GM18507 (cell line): ENCODE data around the gene MOB3A.
"Not testable (repeated sequence)": the region's sequence is repeated elsewhere in the genome, so short reads cannot be mapped to it uniquely, and the experiment has no call there.

Experiments used
- DNase-seq: peaks from one replicate; pipeline ENCODE4 v3.0.0; 2011; ENCODE audit warnings: low read depth; ENCODE audit not compliant: insufficient read length; ENCODE audit errors: extremely low spot score
- FAIRE-seq: peaks from 2 replicates; lab custom pipeline; 2011; peaks lifted over from hg19 to GRCh38; lab: Jason Lieb, UNC

The MOB3A gene

DNA sequence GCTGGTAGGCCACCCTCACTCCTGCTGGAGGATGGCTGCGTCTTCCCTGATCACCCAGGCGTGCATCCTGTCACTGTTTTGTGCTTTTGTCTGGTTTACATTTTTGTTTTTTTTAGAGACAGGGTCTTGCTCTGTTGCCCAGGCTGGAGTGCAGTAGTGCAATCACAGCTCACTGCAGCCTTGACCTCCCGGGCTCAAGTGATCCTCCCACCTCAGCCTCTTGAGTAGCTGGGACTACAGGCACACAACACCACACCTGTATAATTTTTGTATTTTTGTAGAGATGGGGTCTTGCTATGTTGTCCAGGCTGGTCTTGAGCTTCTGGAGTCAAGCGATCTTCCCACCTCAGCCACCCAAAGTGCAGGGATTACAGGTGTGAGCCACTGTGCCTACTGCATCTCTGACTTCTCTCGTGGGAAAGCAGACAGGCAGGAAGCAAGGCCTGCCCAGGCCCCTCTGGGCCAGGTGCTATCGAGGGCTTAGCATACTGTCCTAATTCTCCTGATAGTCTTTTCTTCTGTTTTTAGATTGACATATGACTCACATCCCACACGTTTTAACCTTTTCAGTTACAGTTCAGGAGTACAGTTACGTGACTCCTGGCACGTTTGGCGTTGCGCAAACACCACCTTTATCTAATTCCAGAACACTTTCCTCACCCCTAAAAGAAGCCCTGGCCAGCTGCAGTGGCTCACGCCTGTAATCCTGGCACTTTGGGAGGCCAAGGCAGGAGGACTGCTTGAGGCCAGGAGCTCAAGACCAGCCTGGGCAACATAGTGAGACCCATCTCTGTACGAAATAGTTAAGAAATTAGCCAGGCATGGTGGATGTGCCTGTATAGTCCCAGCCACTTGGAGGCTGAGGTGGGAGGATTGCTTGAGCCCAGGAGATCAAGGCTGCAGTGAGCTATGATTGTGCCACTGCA is 9.2 kb downstream of the MOB3A start:
- not testable (repeated sequence) for DNase-seq
- FAIRE-seq, result peak; percentile 88

DNA sequence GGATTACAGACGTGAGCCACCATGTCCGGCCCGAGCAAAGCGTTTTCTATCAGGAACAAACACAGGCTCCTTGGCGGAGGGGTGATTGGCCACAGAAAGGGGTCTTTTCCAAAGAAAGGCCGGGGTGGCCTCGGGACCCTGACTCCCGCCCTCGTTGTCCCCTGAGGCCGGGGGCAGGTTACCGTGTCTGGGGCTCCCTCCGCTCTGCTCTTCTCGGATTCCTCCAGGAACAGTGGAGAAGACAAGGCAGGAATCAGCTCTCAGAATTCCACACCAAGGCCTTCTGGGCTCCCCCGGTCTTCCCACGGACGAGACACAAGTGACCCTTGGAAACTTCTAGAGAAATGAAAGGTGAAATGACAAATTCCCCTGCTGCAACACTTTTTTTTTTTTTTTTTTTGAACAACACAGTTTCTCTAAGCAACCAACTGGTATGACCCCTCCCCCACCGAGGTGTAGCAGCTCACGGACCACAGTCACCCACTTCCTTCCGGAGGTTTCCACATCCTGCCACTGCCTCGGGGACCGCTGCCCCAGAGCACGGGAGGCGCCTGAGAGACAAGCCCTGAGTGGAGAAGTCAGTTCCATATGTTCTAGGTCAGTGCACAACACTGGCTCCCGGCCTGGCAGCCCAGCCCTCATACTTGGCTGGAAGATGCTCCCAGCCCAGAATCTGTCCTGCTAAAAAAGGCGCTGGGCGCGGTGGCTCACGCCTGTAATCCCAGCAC is 11.0 kb downstream of the MOB3A start:
- DNase-seq (no peak), FAIRE-seq (peak; percentile 98)

DNA sequence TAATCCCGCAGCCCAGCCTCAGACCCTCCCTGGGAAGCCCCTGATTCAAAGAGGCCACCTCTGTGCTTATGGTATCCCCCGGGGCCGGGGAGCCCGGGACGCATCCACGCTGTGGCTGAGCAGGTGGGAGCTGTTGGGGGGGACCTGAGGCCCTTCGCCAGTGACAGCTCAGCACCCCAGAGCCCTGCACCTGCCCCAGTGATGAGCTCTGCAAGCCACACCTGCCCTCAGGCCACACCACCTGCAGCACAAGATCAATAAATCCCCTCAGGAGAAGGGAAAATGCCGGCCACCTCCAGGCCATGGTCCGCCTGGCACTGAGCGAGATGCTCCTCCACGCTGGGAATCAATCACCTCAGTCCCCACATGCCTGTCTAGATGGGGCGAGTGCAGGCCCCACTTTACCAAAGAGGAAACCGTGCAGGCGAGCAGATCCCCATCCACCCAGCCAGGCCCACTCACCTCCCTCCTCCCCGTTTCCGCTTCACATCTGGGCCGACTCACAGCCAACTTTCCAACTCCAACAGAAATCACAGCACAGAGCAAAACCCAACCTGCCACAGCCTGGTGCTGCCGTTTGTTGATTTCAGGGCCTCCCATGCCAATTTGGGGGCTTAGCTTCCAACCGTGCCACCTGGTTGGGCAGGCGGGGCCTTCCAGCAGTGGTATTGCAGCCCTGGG is 12.8 kb downstream of the MOB3A start:
- DNase-seq (no peak), FAIRE-seq (peak; percentile 85)

DNA sequence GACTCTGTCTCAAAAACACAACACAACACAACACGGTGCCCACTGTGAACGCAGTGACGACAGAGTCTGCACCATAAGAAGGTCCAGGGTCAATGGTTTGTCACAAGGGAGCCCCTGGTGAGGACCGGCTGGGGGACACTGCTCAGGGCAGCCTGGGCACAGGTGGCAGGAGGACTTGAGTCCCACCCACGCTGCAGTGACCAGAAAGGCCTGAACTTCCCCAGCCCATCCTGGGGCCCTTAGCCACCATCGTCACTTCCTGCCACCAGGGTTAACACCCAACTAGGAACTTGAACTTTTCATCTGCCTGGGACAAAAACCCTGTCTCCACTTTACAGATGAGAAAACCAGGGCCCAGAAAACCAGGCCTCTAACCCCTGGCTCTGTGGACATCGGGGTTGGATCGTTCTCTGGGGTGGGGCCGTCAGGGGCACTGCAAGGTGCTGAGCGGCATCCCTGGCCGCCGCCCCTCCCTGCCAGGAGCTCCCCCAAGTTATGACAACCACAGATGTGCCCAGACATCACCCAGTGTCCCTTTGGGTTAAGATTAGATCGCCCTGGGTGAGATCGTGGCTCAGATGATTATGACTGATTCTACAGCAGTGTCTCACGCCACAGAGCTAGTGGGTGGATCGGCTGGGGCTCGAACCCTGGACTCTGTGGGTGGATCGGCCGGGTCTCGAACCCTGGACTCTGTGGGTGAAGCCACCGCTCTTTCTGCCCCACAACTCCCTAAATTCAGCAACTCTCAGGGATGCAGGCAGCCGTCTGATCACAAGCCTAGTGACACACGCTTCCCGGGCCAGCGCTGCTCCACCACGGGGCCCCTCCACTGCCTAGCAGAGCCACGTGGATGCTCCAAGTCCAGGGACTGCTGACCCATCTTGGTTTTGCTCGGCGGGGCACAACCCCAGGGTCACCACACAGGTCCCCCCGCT is 14.0 kb downstream of the MOB3A start:
- FAIRE-seq (peak; percentile 94), DNase-seq (no peak)

DNA sequence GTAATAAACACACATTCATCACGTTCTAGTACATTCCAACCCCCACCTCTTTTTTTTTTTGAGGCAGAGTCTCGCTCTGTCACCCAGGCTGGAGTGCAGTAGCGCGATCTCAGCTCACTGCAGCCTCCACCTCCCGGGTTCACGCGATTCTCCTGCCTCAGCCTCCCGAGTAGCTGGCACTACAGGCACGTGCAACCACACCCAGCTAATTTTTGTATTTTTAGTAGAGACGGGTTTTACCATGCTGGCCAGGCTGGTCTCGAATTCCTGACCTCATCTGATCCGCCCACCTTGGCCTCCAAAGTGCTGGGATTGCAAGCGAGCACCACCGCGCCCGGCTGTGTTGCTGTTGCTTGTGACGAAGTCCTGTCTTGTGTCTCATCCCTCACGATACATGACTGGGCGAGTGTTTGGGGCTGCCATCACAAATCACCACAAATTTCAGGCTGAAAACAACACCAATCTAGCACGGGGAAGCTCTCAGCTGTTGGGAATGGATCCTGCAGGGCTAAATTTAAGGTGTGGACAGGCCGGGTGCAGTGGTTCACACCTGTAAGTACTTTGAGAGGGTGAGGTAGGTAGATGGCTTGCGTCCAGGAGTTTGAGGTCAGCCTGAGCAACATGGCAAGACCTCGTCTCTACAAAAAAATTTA is 15.7 kb downstream of the MOB3A start:
- no peak for FAIRE-seq

DNA sequence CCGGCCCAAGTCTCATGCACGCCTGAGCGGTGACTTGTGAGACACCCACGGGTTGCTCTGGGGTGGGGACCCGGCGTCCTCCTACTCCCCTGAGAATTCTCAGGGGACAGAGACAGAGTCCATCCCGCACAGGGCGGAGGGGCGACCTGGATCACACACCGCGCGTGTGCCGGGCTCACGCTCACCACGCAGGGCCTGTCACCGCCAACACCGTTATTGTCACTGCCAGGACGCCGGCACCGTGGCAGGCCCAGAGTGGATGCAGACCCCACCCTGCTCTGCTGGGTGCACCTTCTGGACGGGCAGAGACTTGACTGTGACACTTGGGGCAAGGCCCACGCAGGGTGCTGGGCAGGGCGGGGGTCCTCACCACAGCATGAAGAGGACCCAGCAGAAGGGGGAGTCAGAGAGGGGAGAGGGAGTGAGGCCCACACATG is 16.2 kb downstream of the MOB3A start:
- DNase-seq, result no peak
- FAIRE-seq, result no peak

More for the DNA sequence above, 15.7 kb downstream of the MOB3A start:
- no peak for DNase-seq

DNA sequence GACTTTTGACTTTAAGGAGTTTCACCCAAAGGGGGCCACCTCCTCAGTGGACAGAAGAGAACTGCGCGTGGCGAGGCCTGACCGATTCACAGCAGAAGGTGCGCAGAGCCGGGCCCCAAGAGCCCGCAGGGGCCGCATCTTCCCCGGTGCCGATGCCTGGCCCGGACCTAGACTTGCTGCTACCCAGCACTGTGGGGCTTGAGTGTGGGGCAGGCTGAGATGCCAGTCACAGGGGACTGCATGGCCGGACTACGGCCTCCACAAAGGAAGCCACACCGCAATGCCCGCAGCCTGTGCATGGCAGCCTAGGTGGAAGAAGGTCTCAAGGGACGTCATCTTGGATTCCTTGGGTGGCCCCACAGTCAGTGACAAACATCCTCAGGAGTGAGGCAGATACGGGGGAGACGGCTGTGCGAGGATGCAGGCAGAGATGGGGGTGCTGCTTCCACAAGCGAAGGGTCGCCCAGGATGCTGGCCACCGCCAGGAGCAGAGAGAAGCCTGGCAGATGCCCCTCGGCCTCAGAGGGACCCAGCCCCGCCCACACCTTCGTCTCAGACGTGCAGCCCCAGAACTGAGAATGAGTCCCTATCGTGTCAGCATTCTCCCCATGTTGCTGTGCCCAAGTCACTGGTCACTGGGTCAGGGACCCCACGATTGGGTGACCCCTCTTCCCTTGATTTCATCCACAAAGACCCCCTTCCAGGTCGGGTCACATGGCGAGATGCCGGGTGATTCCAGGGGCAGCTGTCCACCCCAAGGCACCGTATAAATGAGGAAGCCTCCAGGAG is 16.9 kb downstream of the MOB3A start:
- DNase-seq, result no peak

DNA sequence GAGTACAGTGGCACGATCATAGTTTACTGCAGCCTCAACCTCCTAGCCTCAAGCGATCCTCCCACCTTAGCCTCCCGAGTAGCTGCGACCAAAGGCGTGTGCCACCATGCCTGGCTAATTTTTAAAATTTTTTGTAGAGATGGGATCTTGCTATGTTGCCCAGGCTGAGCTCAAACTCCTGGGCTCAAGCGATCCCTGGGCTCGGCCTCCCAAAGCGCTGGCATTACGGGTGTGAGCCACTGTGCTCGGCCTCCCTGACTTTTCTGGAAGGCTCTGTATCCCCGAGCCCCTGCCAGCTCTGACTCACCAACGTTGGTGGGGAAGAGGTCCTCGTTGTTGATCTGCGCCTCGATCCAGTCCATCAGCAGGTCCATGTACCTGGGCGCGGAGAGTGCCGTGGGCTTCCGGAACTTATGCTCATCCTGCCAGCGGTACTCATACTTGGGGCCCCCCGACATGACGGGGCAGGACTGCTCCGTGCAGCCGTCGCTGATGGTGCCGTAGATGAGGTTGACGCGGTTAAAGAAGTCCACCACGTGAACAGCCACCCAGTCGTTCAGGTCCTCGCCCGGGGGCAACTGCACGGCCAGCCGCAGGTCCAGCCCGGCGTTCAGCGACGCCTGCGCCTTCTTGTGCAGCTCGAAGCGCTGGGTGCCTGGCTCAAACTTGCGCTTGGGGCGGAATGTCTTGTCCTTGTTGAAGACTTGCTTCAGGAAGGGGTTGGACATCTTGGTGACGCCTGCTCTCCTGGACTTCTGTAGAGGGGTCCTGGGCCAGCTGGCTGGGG is 18.1 kb downstream of the MOB3A start:
- DNase-seq, result no peak
- FAIRE-seq, result no peak

More for the DNA sequence above, 16.9 kb downstream of the MOB3A start:
- FAIRE-seq, result no peak

DNA sequence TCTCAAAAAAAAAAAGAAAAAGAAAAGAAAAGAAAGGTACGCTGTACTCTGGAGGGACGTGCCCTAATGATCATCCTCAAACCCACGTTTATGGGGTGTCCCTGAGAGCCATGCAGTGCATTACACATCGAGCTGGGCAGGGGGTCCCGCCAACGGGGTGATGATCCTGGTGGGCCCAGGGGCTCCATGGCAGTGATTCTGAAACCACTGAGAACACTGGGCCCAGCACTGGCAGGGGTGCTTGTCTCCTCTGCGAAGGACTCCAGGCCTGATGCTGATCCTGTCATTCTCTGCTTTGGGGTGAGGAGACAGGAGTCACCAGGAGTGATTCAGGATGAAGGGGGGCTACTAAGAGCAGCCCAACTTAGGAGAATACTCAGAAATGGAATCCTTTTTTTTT is 18.7 kb downstream of the MOB3A start:
- no peak for FAIRE-seq
- DNase-seq, result no peak

DNA sequence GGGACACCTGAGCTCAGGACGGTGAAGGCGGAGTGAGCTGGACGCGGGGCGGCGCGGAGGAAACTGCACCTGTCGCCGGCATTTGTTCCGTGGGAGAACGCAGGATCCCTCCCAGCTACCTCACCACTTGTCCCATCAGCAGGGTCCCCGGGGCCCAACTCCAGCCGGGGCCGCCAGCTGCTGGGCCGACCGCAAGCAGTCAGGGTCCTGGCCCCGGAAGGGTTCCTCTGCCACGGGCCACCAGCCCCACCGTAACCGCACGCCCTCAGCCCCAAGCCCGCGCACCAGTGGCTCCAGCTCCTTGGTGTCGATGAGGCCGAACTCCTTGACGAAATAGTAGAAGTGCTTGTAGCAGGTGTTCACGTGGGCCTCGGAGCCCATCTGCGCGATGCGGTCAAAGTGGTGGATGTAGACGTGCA is 19.6 kb downstream of the MOB3A start:
- FAIRE-seq (no peak), DNase-seq (no peak)

DNA sequence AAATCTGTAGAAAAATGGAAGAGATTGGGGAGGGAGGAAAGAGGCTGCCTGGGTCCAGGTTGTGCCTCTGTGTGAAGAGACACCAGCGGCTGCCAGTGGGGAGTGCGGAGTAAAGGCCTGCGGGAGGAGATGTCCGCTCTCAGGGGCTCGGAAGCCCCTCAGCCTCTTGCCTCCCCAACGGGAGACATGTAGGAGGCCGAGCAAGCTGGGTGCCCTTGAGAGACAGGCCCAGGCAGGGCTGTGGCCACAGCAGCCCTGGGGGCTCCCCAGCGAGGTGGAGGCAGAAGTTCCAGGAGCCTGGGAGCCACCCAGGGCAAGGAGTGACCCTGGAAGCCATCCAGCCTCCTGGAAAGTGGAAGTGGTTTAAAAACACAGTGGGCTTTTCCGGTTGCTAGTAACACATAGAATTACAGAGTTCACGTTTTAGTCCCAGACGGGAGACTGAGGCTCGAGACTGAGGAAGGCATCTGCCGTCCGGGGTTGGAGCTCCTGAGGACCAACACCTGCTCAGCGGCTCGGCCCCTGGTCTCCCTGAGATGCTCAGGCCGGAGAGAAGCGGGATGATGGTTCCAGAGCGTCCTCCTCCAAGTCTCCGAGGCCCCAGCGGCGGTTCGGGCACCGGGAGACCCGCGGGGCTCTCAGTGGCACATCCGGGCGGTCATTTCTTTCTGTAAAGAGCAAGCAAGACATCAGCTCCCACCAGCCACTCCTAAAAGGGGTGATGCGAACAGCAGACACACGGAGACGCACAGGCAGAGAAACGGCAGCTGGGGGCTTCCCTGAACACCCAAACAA is 23.2 kb downstream of the MOB3A start:
- DNase-seq, result no peak
- no peak for FAIRE-seq

DNA sequence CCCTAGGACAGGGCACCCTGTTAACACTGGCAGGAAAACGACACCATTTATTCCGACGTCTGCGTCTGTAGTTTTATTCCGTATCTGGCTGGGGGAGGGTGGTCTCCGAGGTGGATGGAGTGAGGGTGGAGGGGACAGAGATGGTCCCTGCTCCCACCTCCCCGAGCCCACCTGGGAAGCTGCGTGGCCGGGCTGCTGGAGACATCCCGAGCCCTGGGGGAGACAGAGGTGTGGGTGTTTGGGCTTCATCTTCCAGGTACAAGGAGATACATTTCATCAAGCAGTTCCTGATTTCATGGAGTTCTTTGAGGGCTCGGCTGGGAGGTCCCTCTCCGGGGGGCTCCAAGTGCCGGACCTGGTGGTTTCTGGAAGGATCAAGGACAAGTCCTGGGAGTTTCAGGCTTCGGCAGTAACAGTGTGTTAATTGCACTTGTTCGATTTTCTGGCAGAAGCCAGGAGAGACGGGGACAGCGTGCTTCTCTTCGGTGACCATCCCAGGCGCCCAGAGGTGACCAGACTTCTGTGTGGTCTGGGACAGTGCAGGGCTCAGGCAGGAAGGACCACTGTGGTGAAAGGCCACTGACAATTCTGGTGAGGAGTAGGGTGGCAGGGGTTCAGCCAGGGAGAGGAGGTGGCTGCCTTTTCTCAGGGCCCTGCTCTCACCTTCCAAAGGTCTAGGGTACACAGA is 25.0 kb downstream of the MOB3A start:
- DNase-seq, result no peak
- no peak for FAIRE-seq

DNA sequence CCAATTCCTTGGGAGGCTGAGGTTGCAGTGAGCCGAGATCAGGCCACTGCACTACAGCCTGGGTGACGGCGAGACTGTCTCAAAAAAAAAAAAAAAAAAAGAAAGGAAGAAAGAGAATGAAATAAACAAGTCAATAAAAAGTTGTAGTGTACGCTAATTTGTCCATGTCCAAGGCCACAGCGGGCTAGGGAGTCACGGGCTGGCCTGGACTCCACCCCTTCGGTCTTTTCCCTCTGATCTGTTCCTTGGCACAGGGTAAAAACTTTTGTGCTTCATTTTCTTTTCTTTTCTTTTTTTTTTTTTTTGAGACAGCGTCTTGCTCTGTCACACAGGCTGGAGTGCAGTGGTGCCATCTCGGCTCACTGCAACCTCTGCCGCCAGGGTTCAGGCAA is 25.7 kb downstream of the MOB3A start:
- DNase-seq (no peak), FAIRE-seq (no peak)

DNA sequence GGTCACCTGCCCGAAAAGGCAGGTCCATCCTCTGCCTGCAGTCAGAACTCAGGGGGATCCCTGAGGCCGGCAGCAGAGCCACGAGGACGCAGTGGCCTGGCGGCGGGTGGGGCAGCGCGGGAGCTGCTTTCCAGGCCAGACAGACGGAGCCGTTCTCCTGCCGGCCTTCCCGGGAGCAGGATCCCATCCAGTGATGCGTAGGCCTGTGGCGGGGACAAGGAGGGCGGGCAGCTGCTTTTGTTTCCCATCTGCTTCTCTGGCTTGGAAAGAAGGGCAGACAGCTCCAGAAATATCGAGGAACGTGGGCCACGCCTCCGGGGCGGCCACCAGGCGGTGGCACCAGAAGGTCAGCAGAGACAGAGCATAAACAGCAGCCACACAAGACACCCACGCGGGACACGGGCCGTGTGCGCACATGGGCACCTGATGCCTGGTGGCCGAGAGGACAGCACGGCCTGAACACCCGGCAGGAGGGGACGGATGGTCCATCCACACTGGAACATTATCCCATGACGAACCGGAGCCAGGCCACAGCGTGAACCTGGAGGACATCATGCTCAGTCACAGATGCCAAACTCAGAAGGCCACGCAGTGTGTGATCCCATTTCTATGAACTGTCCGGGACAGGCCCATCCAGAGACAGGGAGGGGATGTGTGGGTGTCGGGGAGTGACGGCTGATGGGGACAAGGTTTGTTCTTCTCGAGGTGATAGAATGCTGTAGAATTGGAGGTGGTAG is 31.2 kb downstream of the MOB3A start:
- FAIRE-seq (no peak), DNase-seq (no peak)

DNA sequence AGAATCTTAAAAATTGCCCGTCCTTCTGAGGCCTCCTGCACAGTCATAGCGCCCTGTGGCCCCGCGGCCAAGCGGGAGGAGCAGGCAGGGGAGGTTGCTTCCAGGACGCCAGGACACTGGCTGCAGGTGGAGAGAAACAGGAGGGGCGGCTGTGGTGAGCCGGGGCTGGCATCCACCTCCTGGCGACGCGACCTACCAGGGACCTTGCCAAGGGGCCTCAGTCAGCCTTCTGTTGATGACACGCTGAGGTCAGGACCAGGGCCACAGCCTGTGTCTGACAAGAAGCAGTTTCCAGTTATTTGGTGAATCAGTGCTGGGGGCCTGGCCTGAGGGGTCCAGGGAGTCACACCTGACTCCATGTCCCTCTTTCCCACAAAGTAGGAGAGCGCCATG is 31.7 kb downstream of the MOB3A start:
- no peak for FAIRE-seq
- DNase-seq, result no peak
